ENCODE measurements around the gene MARVELD2.

- TF ChIP-seq EZH2 (IDR thresholded peaks at IDR 0.05; ENCODE audit: low read length, unreplicated experiment), result no peak
- TF ChIP-seq CTCF (conservative IDR thresholded peaks at IDR 0.05; ENCODE audit: low read depth, low read length), result no peak
Measured at GRCh38 chr5:69477170-69477569, 62.3 kb downstream of the MARVELD2 start.

All from PC-3 (cell line).